ELR (cell line): ENCODE results near the gene B4GALT1.

Experiments
- DNase-seq: peaks from one replicate; pipeline ENCODE4 v3.0.0-alpha.2; 2015; ENCODE audit warnings: low read depth

B4GALT1 gene

DNA sequence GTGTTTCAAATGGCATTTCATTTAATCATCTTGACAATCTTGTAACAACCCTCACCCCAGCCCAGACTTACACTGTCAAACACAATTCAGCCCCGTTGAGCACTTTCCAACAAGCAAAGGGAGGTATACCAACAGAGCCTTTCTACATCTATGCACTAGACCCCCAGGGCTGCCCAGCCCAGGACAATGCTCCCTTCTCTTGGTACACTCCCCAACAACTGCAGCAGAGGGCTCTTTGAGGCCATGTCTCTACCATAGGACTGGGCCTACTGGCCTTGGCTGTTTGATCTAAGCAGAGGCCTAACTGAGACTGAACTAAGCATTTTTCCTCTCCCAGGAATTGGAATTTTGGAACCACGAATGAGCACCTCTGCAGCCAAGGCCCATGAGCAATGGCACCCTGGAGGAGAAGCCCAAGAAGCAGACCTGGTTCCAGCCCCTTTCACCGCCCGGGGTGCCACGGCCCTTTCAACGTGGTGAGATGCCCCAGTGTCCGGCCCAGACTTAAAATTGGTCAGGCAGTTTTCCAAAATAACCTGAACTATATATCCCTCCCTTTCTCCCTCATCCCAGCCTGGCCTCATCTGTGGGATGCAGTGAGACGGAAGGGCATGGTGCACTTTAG, 43.6 kb downstream of the B4GALT1 start:
- no peak for DNase-seq

DNA sequence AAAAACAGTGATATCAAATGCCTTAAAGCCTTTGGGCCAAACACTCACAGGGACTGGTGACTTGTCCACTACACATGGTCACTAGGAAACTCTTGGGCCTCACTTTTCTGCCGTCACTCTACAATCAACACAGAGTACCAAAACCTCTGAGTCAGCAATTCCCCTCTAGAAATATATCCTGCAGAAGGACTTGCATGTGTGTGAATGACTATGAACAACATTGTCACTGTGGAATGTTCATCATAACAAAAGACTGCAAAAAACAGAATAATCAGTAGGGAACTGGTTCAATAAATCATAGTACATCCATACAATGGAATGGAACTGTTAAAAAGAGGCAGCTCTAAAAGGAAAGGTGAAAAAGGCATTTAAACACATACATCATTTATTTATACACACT, 46.5 kb downstream of the B4GALT1 start:
- DNase-seq = no peak

DNA sequence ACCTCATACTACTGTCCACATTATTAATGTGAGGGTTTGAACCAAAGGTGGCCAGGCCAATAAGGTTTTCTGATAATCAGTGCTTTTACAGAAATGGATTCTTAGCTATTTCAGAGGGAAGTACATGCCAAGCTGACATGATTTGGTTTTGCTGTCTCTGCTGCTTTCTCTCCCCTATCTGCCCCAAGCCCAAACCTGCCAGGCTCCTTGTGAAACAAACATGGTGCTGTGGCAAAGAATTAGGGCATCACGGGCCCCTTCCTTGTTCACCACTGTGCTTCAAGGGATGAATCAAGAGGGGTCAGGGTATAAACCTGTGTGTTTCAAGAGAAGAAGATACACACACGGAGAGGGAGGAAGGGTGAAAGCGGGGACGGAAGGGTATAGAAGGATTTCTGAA, 49.3 kb downstream of the B4GALT1 start:
- no peak for DNase-seq

DNA sequence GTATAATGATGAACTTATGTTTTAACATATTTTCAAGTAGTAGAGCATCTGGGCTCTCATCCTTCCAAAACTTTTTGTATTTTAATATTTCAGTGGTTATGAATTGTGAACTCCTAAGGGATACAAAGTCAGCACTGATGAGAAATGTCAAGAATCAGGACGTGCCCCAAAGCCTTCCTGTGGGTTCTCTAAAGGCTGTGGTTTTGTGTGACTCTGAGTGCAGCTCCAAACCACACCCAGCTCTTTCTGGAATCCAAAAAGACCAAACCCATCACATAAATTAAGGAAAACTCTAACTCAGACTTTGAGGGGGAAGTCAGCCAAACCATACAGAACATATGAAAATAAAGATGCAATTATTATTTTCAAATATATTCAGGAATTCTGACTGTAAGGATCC, 49.8 kb downstream of the B4GALT1 start:
- DNase-seq = peak; percentile 42

- DNase-seq = no peak
Observed at GRCh38 chr9:33116860-33117259, 50.3 kb downstream of the B4GALT1 start.

GRCh38 chr9:33114746-33115145, 52.4 kb downstream of the B4GALT1 start:
- DNase-seq = no peak

GRCh38 chr9:33113799-33114547, 53.2 kb downstream of the B4GALT1 start:
- no peak for DNase-seq

DNA sequence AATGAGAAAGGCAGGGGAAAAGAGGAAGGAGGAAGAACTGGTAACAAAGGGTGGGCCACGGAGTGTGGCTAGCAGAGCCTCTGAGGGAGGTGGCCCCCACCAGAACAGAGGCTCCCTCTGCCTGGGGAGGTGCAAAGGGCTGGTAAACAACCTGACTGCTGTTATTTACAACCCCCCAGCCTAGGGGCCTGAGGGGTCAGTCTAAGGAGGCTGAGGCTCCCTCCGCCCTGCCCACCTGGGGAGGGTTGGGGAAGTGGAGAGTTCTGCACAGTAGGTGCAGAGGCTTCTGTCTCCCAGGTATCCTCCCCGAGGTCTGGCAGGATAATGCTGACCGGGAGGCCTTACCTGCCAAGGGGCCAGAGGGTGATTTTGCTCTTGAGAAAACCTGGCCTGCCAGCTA, 55.0 kb downstream of the B4GALT1 start:
- no peak for DNase-seq

GRCh38 chr9:33111631-33112030, 55.5 kb downstream of the B4GALT1 start:
- no peak for DNase-seq

DNA sequence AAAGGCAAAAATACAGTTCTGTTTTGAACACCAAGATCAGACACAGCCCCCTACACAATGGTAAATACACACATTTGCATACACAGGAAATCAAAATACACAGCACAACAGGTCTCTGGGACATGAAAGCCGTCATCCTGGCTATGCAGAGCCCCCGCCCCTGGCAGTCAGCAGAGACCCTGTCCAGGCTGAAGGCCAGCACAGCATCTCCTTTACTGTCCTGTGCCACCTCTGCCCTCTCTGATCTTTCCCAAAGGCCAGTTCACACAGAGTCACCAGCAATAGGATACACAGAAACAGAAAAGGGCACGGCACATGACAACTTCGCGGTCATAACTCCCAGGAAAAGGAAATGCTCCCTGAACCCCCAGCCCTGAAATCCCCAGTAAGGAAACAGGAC, 56.5 kb downstream of the B4GALT1 start:
- DNase-seq = no peak

GRCh38 chr9:33109850-33110595, 57.1 kb downstream of the B4GALT1 start:
- no peak for DNase-seq

GRCh38 chr9:33109097-33109496, 58.0 kb downstream of the B4GALT1 start:
- DNase-seq = no peak

DNA sequence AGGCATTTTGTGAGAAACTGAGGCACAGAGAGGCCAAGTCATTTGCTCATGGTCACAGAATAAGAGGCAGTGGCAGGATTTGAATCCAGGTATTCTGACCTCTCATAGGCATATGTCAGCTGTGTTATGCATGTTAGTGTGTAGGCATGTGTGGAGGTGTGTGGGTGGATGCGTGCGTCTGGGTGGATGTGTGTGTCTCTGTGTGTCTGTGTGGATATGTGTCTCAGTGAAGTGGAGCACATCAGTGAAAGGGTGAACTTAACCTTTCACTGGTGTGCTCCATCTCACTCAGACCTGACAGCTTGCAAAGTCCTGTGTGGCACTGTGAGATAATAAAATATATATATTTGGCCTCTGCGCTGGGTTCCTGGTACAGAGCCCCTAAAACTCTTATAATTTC, 58.7 kb downstream of the B4GALT1 start:
- DNase-seq = no peak

DNA sequence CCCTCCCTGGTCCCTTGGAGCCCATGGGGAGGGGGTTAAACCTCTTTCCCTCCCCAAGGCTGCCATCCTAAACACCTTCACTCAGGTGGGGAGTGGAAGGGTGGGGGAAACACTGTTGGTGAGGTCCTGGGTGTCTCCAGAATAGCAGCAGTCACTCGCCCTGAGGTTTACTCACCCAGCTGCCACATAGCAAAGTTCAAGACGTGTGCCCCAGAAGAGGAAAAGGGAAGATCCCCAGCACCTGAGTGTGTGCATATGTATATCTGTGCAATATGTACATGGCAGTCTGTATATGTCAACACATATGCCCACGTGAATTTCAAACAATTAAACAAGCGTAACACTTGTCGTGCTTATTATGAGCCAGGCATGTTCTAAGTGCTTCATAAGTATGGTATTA, 59.4 kb downstream of the B4GALT1 start:
- peak; percentile 20 for DNase-seq

GRCh38 chr9:33106827-33107621, 60.1 kb downstream of the B4GALT1 start:
- peak; percentile 69 for DNase-seq

- no peak for DNase-seq
Observed at GRCh38 chr9:33106372-33106771, 60.8 kb downstream of the B4GALT1 start.

DNA sequence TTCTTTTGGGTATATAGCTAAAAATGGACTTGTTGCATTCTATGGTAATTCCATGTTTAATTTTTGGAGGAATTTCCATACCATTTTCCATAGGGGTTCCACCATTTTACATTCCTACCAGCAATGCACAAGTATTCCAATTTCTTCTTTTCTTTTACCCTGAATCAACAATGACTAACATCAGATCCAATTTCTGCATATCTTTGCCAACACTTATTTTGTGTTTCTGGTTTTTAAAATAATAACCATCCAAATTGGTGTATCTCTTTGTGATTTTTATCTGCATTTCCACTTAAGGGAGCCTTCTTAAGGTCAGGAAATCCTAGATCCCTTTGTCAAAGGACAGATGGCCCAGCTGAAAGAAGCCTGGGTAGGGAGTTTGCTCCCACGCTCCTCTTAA, 61.2 kb downstream of the B4GALT1 start:
- no peak for DNase-seq

DNA sequence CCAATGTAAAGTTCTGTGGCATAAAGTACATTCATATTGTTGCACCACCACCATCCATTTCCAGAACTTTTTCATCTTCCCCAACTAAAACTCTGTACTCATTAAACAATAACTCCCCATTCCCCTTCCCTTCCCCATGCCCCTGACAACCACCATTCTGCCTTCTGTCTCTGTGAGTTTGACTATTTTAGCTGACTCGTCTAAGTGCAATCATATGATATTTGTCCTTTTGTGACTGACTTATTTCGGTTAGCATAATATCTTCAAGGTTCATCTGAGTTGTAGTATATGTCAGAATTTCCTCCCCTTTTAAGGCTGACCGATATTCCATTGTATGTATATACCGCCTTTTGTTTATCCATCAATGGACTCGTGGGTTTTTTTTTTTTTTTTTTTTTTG, 61.6 kb downstream of the B4GALT1 start:
- DNase-seq = no peak

DNA sequence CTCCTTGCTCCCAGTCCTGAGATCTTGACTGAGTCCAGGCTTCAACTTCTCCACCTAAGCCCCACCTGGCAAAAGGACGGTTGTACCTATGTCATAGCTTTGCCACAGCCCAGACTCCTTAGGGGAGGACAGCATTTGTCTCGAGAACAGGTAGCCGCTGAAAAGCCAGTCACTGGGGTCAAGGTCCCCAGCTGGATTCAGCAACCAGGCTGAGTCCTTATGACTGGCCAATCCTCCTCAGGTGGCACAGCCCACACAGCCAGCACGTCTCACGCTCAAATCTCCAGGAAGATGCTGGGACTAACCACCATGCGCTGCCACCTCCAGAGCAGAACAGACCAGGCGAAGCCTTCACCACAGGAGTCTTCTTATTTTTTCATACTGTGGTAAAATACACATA, 62.7 kb downstream of the B4GALT1 start:
- DNase-seq = no peak

GRCh38 chr9:33103501-33104281, 63.4 kb downstream of the B4GALT1 start:
- DNase-seq = no peak

- no peak for DNase-seq
Observed at GRCh38 chr9:33102551-33103210, 64.5 kb downstream of the B4GALT1 start.
